HEK293 (cell line): ENCODE measurements around the gene SLC19A1.

Experiments used
- ATF2 ChIP-seq: fragments of 450-650 bp; formaldehyde crosslinking; IDR thresholded peaks from 2 replicates; pipeline ENCODE4 v1.5.1; 2016; ENCODE audit warnings: missing biosample characterization, missing genetic modification characterization, low read depth
- CTCF ChIP-seq: fragments of 450-650 bp; formaldehyde crosslinking; IDR thresholded peaks from 2 replicates; pipeline ENCODE4 v1.5.1; 2016; ENCODE audit warnings: missing biosample characterization, missing genetic modification characterization
- KLF8 ChIP-seq: fragments of 450-650 bp; formaldehyde crosslinking; IDR thresholded peaks from 2 replicates; pipeline ENCODE4 v1.5.1; 2016; ENCODE audit warnings: missing biosample characterization, missing genetic modification characterization
- PRDM2 ChIP-seq: fragments of 450-650 bp; formaldehyde crosslinking; IDR thresholded peaks from 2 replicates; pipeline ENCODE4 v1.5.1; 2016; ENCODE audit warnings: missing biosample characterization, missing genetic modification characterization, borderline replicate concordance
- TCF7L2 ChIP-seq: IDR thresholded peaks from 2 replicates; pipeline ENCODE4 v1.6.1; 2011; ENCODE audit warnings: low read depth, mild to moderate bottlenecking, inconsistent platforms, low read length, moderate library complexity, borderline replicate concordance
- TSHZ1 ChIP-seq: fragments of 450-650 bp; formaldehyde crosslinking; IDR thresholded peaks from 2 replicates; pipeline ENCODE4 v1.5.1; 2016; ENCODE audit warnings: missing biosample characterization, missing genetic modification characterization, borderline replicate concordance
- ZNF24 ChIP-seq: fragments of 450-650 bp; formaldehyde crosslinking; IDR thresholded peaks from 2 replicates; pipeline ENCODE4 v1.5.1; 2016; ENCODE audit warnings: missing biosample characterization, missing genetic modification characterization
- ZNF416 ChIP-seq: fragments of 450-650 bp; formaldehyde crosslinking; IDR thresholded peaks from 2 replicates; pipeline ENCODE4 v1.5.1; 2016; ENCODE audit warnings: missing biosample characterization, missing genetic modification characterization
- ZNF449 ChIP-seq: fragments of 450-650 bp; formaldehyde crosslinking; IDR thresholded peaks from 2 replicates; pipeline ENCODE4 v1.5.1; 2017; ENCODE audit warnings: missing biosample characterization, mild to moderate bottlenecking, missing genetic modification characterization, moderate library complexity
- ZNF488 ChIP-seq: fragments of 450-650 bp; formaldehyde crosslinking; IDR thresholded peaks from 2 replicates; pipeline ENCODE4 v1.5.1; 2016; ENCODE audit warnings: missing biosample characterization, missing genetic modification characterization
- ZSCAN18 ChIP-seq: fragments of 450-650 bp; formaldehyde crosslinking; IDR thresholded peaks from 2 replicates; pipeline ENCODE4 v1.5.1; 2016; ENCODE audit warnings: missing biosample characterization, missing genetic modification characterization

GRCh38 chr21:45451771-45452182 is 90.5 kb downstream of the SLC19A1 start:
- TF ChIP-seq ZSCAN18 (tag by site-specific recombination) (no peak), KLF8 (tag by site-specific recombination) (no peak), ZNF449 (tag by site-specific recombination) (no peak), ZNF416 (no peak), ATF2 (tag by site-specific recombination) (no peak), PRDM2 (tag by site-specific recombination) (no peak), TSHZ1 (no peak), ZNF24 (tag by site-specific recombination) (no peak), TCF7L2 (no peak), ZNF488 (no peak), CTCF (no peak)
